H9 (cell line): ENCODE data around the gene TAF13. TPM values are rescaled to one million over a fixed set of nuclear protein-coding genes. Genes with fewer than 3 reads are reported as not detected.
A peak's percentile ranks its signal among the peaks of the same experiment; 100 is the strongest.

Source experiments
- DNase-seq: peaks from one replicate; pipeline ENCODE4 v3.0.0-alpha.2; 2017
- H2AFZ ChIP-seq: one replicate; pipeline ENCODE4 v1.6.1; 2013; ENCODE audit warnings: mild to moderate bottlenecking, low read length, control low read depth, moderate library complexity
- H2AK5ac ChIP-seq: 2 replicates; pipeline ENCODE4 v1.6.1; 2013; ENCODE audit warnings: low read length, control low read depth, mixed read lengths; ENCODE audit not compliant: insufficient read length
- H2BK120ac ChIP-seq: one replicate; pipeline ENCODE4 v1.6.1; 2013; ENCODE audit warnings: low read depth, mild to moderate bottlenecking, low read length, control low read depth, inconsistent platforms; ENCODE audit not compliant: poor library complexity, severe bottlenecking
- H2BK12ac ChIP-seq: 2 replicates; pipeline ENCODE4 v1.6.1; 2013; ENCODE audit warnings: low read length, control low read depth, mixed read lengths, low read depth; ENCODE audit not compliant: insufficient read length
- H2BK15ac ChIP-seq: 2 replicates; pipeline ENCODE4 v1.6.1; 2013; ENCODE audit warnings: low read depth, low read length, control low read depth
- H2BK20ac ChIP-seq: one replicate; pipeline ENCODE4 v1.6.1; 2013; ENCODE audit warnings: low read depth, mild to moderate bottlenecking, low read length, control low read depth, inconsistent platforms; ENCODE audit not compliant: poor library complexity, severe bottlenecking
- H2BK5ac ChIP-seq: 2 replicates; pipeline ENCODE4 v1.6.1; 2013; ENCODE audit warnings: low read length, control low read depth, mixed read lengths; ENCODE audit not compliant: insufficient read length
- H3K14ac ChIP-seq: 2 replicates; pipeline ENCODE4 v1.6.1; 2013; ENCODE audit warnings: low read length, control low read depth; ENCODE audit not compliant: insufficient read depth
- H3K18ac ChIP-seq: 2 replicates; pipeline ENCODE4 v1.6.1; 2013; ENCODE audit warnings: low read depth, mild to moderate bottlenecking, mixed read lengths, low read length, control low read depth; ENCODE audit not compliant: insufficient read length
- H3K23ac ChIP-seq: 2 replicates; pipeline ENCODE4 v1.6.1; 2013; ENCODE audit warnings: low read length, control low read depth, mixed read lengths, low read depth; ENCODE audit not compliant: insufficient read length
- H3K23me2 ChIP-seq: 2 replicates; pipeline ENCODE4 v1.6.1; 2013; ENCODE audit warnings: low read depth, mild to moderate bottlenecking, mixed read lengths, low read length, control low read depth; ENCODE audit not compliant: insufficient read length, poor library complexity, severe bottlenecking
- H3K27ac ChIP-seq: 2 replicates; pipeline ENCODE4 v1.5.1; 2013; ENCODE audit warnings: low read length, control low read depth, mixed read lengths, low read depth; ENCODE audit not compliant: insufficient read length
- H3K27me3 ChIP-seq: 2 replicates; pipeline ENCODE4 v1.6.1; 2013; ENCODE audit warnings: low read length, control low read depth, inconsistent platforms; ENCODE audit not compliant: insufficient read depth
- H3K4ac ChIP-seq: 2 replicates; pipeline ENCODE4 v1.6.1; 2013; ENCODE audit warnings: low read depth, mild to moderate bottlenecking, control low read depth, inconsistent platforms, low read length, moderate library complexity
- H3K4me1 ChIP-seq: 2 replicates; pipeline ENCODE4 v1.6.1; 2013; ENCODE audit warnings: low read length, control low read depth, inconsistent platforms; ENCODE audit not compliant: insufficient read depth
- H3K4me2 ChIP-seq: 2 replicates; pipeline ENCODE4 v1.6.1; 2013; ENCODE audit warnings: low read length, control low read depth, mixed read lengths; ENCODE audit not compliant: insufficient read length, insufficient read depth
- H3K56ac ChIP-seq: 2 replicates; pipeline ENCODE4 v1.6.1; 2013; ENCODE audit warnings: low read depth, mild to moderate bottlenecking, mixed read lengths, low read length, control low read depth; ENCODE audit not compliant: insufficient read length
- H3K79me1 ChIP-seq: 2 replicates; pipeline ENCODE4 v1.6.1; 2013; ENCODE audit warnings: low read depth, mild to moderate bottlenecking, moderate library complexity, low read length, control low read depth, inconsistent platforms; ENCODE audit not compliant: insufficient read depth, poor library complexity, severe bottlenecking
- H3K79me2 ChIP-seq: 2 replicates; pipeline ENCODE4 v1.6.1; 2013; ENCODE audit warnings: low read length, control low read depth, inconsistent platforms; ENCODE audit not compliant: insufficient read depth
- H3K9ac ChIP-seq: 2 replicates; pipeline ENCODE4 v1.6.1; 2013; ENCODE audit warnings: low read length, control low read depth, mixed read lengths; ENCODE audit not compliant: insufficient read length; ENCODE audit errors: extremely low read depth
- H3K9me3 ChIP-seq: one replicate; pipeline ENCODE4 v1.6.1; 2013; ENCODE audit warnings: low read depth, low read length, inconsistent platforms; ENCODE audit not compliant: control insufficient read depth
- H3T11ph ChIP-seq: one replicate; pipeline ENCODE4 v1.6.1; 2013; ENCODE audit warnings: mild to moderate bottlenecking, low read length, control low read depth, inconsistent platforms
- H4K20me1 ChIP-seq: one replicate; pipeline ENCODE4 v1.6.1; 2013; ENCODE audit not compliant: control insufficient read depth, insufficient read length, insufficient read depth
- H4K5ac ChIP-seq: 2 replicates; pipeline ENCODE4 v1.6.1; 2013; ENCODE audit warnings: low read depth, mild to moderate bottlenecking, mixed read lengths, low read length, control low read depth; ENCODE audit not compliant: insufficient read length
- H4K8ac ChIP-seq: replicated peaks from 2 replicates; pipeline ENCODE4 v1.6.1; 2013; ENCODE audit warnings: low read length, control low read depth, mixed read lengths, low read depth; ENCODE audit not compliant: insufficient read length
- H4K91ac ChIP-seq: 2 replicates; pipeline ENCODE4 v1.6.1; 2013; ENCODE audit warnings: low read depth, mild to moderate bottlenecking, moderate library complexity, mixed read lengths, low read length, control low read depth; ENCODE audit not compliant: insufficient read length
- H3K27ac Mint-ChIP-seq, 3 experiments: 2 replicates in 2 of 3; 3 replicates in 1 of 3; pipeline ENCODE4 v1.8.0; 2020 to 2021; ENCODE audit warnings: mixed read lengths in 3 of 3, mild to moderate bottlenecking in 1 of 3, moderate library complexity in 1 of 3
- H3K27me3 Mint-ChIP-seq: 2 replicates; pipeline ENCODE4 v1.8.0; 2021; ENCODE audit warnings: low read depth, mild to moderate bottlenecking, moderate library complexity, mixed read lengths
- H3K36me3 Mint-ChIP-seq, 3 experiments: 2 replicates in 2 of 3; 3 replicates in 1 of 3; pipeline ENCODE4 v1.8.0; 2020 to 2021; ENCODE audit warnings: low read depth in 3 of 3, mixed read lengths in 3 of 3; ENCODE audit not compliant: insufficient read depth in 1 of 3
- H3K4me1 Mint-ChIP-seq, 2 experiments: 2 replicates each; pipeline ENCODE4 v1.8.0; 2020; ENCODE audit warnings: mixed read lengths in 2 of 2
- H3K4me3 Mint-ChIP-seq, 2 experiments: 2 replicates in 1 of 2; 3 replicates in 1 of 2; pipeline ENCODE4 v1.8.0; 2020 to 2021; ENCODE audit warnings: mild to moderate bottlenecking in 2 of 2, mixed read lengths in 2 of 2, moderate library complexity in 1 of 2
- H3K9me3 Mint-ChIP-seq, 2 experiments: 2 replicates in 1 of 2; 3 replicates in 1 of 2; pipeline ENCODE4 v1.8.0; 2020; ENCODE audit warnings: mild to moderate bottlenecking in 2 of 2, mixed read lengths in 2 of 2, moderate library complexity in 1 of 2
- CTCF ChIP-seq: fragments of 200-600 bp; sonication (generic); conservative IDR thresholded peaks from 3 replicates; pipeline ENCODE4 v1.8.0; 2021; ENCODE audit warnings: antibody characterized with exemption, mild to moderate bottlenecking
- WGBS: extraction: QIAGEN DNeasy Blood & Tissue Kit; methylation state at CpG from one replicate; pipeline ENCODE4 v1.1.7; 2013; ENCODE audit warnings: missing lambda C conversion rate, low lambda C conversion rate, mixed read lengths; ENCODE audit not compliant: insufficient read length; ENCODE audit errors: extremely low coverage; 5-methylcytosine and 5-hydroxymethylcytosine counted together
- total RNA-seq: library from RNA; stranded (reverse); gene quantifications from 2 replicates; pipeline ENCODE4 v1.2.1, GENCODE V29; 2021

Gene TAF13
- total RNA-seq, 1 experiment from 2014 or later = 50.9 TPM

GRCh38 chr1:109083923-109084322 lies 8.1 kb upstream of the TAF13 start:
- no peak overlapping the region for H2BK12ac ChIP-seq
- Mint-ChIP-seq H3K9me3 (peaks cover 0 to 3% of the 10 kb centered on the region in 2 experiments; a peak in 1 of 5 replicates), H3K36me3 (peaks cover 0 to 1% (median 0%) of the 10 kb centered on the region in 3 experiments; a peak in 1 of 7 replicates), H3K27me3 (no peaks in the 10 kb centered on the region), H3K27ac (peak overlapping the region in 1 of 3 experiments; percentile 13; a peak in 1 of 7 replicates), H3K4me1 (peaks cover 25 to 26% of the 10 kb centered on the region in 2 experiments), H3K4me3 (no peak overlapping the region)
- no peak overlapping the region for H3K9ac ChIP-seq
- no peak overlapping the region for H2BK15ac ChIP-seq
- H2AFZ ChIP-seq = no peak overlapping the region
- H3K27me3 ChIP-seq = no peaks in the 10 kb centered on the region
- no peaks in the 10 kb centered on the region for H3K79me1 ChIP-seq
- H3K18ac ChIP-seq = no peak overlapping the region
- no peak overlapping the region for H3K4me2 ChIP-seq
- TF ChIP-seq CTCF = no peak
- no peak overlapping the region for H3K56ac ChIP-seq
- H3K9me3 ChIP-seq = no peaks in the 10 kb centered on the region
- no peak overlapping the region for H2AK5ac ChIP-seq
- no peak overlapping the region for H3K14ac ChIP-seq
- H3T11ph ChIP-seq = no peak overlapping the region
- no peaks in the 10 kb centered on the region for H3K23me2 ChIP-seq
- H4K20me1 ChIP-seq = no peaks in the 10 kb centered on the region
- no peak overlapping the region for H4K8ac ChIP-seq
- H4K91ac ChIP-seq = no peak overlapping the region
- DNase-seq = no peak
- H2BK5ac ChIP-seq = no peak overlapping the region
- H3K23ac ChIP-seq = no peak overlapping the region
- H2BK20ac ChIP-seq = no peak overlapping the region
- H4K5ac ChIP-seq = no peak overlapping the region
- H2BK120ac ChIP-seq = no peak overlapping the region
- peaks cover 2% of the 10 kb centered on the region; the same call in 1 of the 2 replicates for H3K4me1 ChIP-seq
- no peaks in the 10 kb centered on the region for H3K79me2 ChIP-seq
- H3K27ac ChIP-seq = no peak overlapping the region
- H3K4ac ChIP-seq = no peak overlapping the region
- WGBS = no CpG with 5 or more reads among the region's 1 CpG
